Measurements from ENCODE around the gene LARP1. TPM values are rescaled to one million over a fixed set of nuclear protein-coding genes. Genes with fewer than 3 reads are reported as not detected.
A peak's percentile ranks its signal among the peaks of the same experiment; 100 is the strongest.

LARP1 gene
- total and polyA plus RNA-seq, 2 experiments from 2014 or later, result 133 to 302 TPM

DNA sequence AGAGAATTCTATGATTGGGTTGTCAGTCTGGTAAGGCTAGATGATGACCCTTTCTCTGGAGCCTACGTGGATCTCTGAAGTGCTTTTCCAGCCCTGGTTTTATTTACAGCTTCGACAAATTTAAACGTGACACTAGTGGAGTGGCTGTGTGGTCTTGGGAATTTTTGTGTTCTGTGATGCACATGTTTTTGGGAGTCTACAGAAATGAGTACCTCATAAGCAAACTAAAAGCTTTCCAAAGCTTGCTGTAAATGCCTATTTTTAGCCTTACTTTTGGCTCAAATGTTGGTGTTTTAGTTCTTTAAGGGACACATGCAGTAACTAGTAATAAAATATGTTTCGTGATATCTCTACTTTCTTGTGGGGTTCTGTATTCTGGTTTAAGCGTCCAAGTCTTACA, 3.3 kb downstream of the LARP1 start:
- no peak for DNase-seq (ENCODE audit: low spot score)
- peak overlapping the region; percentile 82 for H3K27ac Mint-ChIP-seq

More for the DNA sequence above, 3.3 kb downstream of the LARP1 start:
- Histone ChIP-seq H3K36me3 (ENCODE audit: insufficient read depth) (no peaks in the 10 kb centered on the region), H3K27me3 (ENCODE audit: insufficient read depth) (no peaks in the 10 kb centered on the region), H3K4me1 (ENCODE audit: insufficient read depth) (peaks cover 58% of the 10 kb centered on the region), H3F3A (replicated peaks; ENCODE audit: low read depth) (peaks cover 7% of the 10 kb centered on the region), H3K9me2 (ENCODE audit: insufficient read depth) (no peaks in the 10 kb centered on the region), H3K79me2 (replicated peaks; ENCODE audit: insufficient read depth) (peaks cover 81% of the 10 kb centered on the region), H2AFZ (no peak overlapping the region), H3K27ac (ENCODE audit: low read depth) (peak overlapping the region; percentile 94), H3K4me3 (peak overlapping the region; percentile 82), H3K4me2 (peak overlapping the region; percentile 98), H4K20me1 (replicated peaks; ENCODE audit: insufficient read depth) (peaks cover 54% of the 10 kb centered on the region)
- ATAC-seq, result no peak
- Mint-ChIP-seq H3K9me3 (peaks cover 4% of the 10 kb centered on the region; the same call in 2 of the 3 replicates), H3K36me3 (ENCODE audit: low read depth) (peaks cover 11% of the 10 kb centered on the region), H3K4me1 (peaks cover 58% of the 10 kb centered on the region), H3K4me3 (peak overlapping the region; percentile 98), H3K27me3 (ENCODE audit: insufficient read depth, low read depth, poor library complexity) (peaks cover 12% of the 10 kb centered on the region)
- TF ChIP-seq CREB1 (CRISPR knock-in tag; IDR thresholded peaks at IDR 0.05; ENCODE audit: low read depth) (no peak), ZNF114 (CRISPR knock-in tag; IDR thresholded peaks at IDR 0.05) (no peak), STAT1 (IDR thresholded peaks at IDR 0.05; ENCODE audit: unreplicated experiment) (no peak), ZNF331 (CRISPR knock-in tag; IDR thresholded peaks at IDR 0.05; ENCODE audit: low read depth) (no peak), POLR2AphosphoS5 (IDR thresholded peaks at IDR 0.05; ENCODE audit: low read depth) (no peak)
- TF ChIP-seq, protein P1, sequence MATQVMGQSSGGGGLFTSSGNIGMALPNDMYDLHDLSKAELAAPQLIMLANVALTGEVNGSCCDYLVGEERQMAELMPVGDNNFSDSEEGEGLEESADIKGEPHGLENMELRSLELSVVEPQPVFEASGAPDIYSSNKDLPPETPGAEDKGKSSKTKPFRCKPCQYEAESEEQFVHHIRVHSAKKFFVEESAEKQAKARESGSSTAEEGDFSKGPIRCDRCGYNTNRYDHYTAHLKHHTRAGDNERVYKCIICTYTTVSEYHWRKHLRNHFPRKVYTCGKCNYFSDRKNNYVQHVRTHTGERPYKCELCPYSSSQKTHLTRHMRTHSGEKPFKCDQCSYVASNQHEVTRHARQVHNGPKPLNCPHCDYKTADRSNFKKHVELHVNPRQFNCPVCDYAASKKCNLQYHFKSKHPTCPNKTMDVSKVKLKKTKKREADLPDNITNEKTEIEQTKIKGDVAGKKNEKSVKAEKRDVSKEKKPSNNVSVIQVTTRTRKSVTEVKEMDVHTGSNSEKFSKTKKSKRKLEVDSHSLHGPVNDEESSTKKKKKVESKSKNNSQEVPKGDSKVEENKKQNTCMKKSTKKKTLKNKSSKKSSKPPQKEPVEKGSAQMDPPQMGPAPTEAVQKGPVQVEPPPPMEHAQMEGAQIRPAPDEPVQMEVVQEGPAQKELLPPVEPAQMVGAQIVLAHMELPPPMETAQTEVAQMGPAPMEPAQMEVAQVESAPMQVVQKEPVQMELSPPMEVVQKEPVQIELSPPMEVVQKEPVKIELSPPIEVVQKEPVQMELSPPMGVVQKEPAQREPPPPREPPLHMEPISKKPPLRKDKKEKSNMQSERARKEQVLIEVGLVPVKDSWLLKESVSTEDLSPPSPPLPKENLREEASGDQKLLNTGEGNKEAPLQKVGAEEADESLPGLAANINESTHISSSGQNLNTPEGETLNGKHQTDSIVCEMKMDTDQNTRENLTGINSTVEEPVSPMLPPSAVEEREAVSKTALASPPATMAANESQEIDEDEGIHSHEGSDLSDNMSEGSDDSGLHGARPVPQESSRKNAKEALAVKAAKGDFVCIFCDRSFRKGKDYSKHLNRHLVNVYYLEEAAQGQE (IDR thresholded peaks at IDR 0.05; ENCODE audit: unreplicated experiment), result no peak
- TF ChIP-seq, protein P2, sequence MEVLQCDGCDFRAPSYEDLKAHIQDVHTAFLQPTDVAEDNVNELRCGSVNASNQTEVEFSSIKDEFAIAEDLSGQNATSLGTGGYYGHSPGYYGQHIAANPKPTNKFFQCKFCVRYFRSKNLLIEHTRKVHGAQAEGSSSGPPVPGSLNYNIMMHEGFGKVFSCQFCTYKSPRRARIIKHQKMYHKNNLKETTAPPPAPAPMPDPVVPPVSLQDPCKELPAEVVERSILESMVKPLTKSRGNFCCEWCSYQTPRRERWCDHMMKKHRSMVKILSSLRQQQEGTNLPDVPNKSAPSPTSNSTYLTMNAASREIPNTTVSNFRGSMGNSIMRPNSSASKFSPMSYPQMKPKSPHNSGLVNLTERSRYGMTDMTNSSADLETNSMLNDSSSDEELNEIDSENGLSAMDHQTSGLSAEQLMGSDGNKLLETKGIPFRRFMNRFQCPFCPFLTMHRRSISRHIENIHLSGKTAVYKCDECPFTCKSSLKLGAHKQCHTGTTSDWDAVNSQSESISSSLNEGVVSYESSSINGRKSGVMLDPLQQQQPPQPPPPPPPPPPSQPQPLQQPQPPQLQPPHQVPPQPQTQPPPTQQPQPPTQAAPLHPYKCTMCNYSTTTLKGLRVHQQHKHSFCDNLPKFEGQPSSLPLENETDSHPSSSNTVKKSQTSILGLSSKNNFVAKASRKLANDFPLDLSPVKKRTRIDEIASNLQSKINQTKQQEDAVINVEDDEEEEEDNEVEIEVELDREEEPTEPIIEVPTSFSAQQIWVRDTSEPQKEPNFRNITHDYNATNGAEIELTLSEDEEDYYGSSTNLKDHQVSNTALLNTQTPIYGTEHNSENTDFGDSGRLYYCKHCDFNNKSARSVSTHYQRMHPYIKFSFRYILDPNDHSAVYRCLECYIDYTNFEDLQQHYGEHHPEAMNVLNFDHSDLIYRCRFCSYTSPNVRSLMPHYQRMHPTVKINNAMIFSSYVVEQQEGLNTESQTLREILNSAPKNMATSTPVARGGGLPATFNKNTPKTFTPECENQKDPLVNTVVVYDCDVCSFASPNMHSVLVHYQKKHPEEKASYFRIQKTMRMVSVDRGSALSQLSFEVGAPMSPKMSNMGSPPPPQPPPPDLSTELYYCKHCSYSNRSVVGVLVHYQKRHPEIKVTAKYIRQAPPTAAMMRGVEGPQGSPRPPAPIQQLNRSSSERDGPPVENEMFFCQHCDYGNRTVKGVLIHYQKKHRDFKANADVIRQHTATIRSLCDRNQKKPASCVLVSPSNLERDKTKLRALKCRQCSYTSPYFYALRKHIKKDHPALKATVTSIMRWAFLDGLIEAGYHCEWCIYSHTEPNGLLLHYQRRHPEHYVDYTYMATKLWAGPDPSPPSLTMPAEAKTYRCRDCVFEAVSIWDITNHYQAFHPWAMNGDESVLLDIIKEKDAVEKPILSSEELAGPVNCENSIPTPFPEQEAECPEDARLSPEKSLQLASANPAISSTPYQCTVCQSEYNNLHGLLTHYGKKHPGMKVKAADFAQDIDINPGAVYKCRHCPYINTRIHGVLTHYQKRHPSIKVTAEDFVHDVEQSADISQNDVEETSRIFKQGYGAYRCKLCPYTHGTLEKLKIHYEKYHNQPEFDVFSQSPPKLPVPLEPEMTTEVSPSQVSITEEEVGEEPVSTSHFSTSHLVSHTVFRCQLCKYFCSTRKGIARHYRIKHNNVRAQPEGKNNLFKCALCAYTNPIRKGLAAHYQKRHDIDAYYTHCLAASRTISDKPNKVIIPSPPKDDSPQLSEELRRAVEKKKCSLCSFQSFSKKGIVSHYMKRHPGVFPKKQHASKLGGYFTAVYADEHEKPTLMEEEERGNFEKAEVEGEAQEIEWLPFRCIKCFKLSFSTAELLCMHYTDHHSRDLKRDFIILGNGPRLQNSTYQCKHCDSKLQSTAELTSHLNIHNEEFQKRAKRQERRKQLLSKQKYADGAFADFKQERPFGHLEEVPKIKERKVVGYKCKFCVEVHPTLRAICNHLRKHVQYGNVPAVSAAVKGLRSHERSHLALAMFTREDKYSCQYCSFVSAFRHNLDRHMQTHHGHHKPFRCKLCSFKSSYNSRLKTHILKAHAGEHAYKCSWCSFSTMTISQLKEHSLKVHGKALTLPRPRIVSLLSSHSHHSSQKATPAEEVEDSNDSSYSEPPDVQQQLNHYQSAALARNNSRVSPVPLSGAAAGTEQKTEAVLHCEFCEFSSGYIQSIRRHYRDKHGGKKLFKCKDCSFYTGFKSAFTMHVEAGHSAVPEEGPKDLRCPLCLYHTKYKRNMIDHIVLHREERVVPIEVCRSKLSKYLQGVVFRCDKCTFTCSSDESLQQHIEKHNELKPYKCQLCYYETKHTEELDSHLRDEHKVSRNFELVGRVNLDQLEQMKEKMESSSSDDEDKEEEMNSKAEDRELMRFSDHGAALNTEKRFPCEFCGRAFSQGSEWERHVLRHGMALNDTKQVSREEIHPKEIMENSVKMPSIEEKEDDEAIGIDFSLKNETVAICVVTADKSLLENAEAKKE (CRISPR knock-in tag; IDR thresholded peaks at IDR 0.05), result no peak
- TF ChIP-seq, protein P3, sequence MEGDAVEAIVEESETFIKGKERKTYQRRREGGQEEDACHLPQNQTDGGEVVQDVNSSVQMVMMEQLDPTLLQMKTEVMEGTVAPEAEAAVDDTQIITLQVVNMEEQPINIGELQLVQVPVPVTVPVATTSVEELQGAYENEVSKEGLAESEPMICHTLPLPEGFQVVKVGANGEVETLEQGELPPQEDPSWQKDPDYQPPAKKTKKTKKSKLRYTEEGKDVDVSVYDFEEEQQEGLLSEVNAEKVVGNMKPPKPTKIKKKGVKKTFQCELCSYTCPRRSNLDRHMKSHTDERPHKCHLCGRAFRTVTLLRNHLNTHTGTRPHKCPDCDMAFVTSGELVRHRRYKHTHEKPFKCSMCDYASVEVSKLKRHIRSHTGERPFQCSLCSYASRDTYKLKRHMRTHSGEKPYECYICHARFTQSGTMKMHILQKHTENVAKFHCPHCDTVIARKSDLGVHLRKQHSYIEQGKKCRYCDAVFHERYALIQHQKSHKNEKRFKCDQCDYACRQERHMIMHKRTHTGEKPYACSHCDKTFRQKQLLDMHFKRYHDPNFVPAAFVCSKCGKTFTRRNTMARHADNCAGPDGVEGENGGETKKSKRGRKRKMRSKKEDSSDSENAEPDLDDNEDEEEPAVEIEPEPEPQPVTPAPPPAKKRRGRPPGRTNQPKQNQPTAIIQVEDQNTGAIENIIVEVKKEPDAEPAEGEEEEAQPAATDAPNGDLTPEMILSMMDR (conservative IDR thresholded peaks at IDR 0.05; ENCODE audit: low read depth in 2 of 2), result no peak
- TF ChIP-seq, protein P4, sequence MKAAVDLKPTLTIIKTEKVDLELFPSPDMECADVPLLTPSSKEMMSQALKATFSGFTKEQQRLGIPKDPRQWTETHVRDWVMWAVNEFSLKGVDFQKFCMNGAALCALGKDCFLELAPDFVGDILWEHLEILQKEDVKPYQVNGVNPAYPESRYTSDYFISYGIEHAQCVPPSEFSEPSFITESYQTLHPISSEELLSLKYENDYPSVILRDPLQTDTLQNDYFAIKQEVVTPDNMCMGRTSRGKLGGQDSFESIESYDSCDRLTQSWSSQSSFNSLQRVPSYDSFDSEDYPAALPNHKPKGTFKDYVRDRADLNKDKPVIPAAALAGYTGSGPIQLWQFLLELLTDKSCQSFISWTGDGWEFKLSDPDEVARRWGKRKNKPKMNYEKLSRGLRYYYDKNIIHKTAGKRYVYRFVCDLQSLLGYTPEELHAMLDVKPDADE (IDR thresholded peaks at IDR 0.05), result no peak

All from GM23338 (cell line).